Kidney (tissue), 14 donors: ENCODE measurements around the gene TSPAN11. TPM values are rescaled to one million over a fixed set of nuclear protein-coding genes. Genes with fewer than 3 reads are reported as not detected.

ENCODE experiments used
- DNase-seq, 5 donors: peaks; one replicate each; pipeline ENCODE4 v3.0.0-alpha.2; 2013 to 2020
- FAIRE-seq: peaks from 2 replicates; lab custom pipeline; 2012; peaks lifted over from hg19 to GRCh38; lab: Jason Lieb, UNC
- H3K27ac ChIP-seq, 2 donors: one replicate each; pipeline ENCODE4 v1.7.0; 2013; ENCODE audit warnings: low read depth in 2 of 2, low read length in 2 of 2, inconsistent platforms in 1 of 2
- H3K27me3 ChIP-seq: one replicate; pipeline ENCODE4 v1.7.1; 2013; ENCODE audit warnings: low read length, inconsistent platforms; ENCODE audit not compliant: control insufficient read depth, insufficient read depth
- H3K36me3 ChIP-seq, 3 donors: one replicate each; pipeline versions ENCODE4 v1.7.0 to v1.7.1; 2013; ENCODE audit warnings: low read length in 3 of 3, control low read depth in 1 of 3, inconsistent platforms in 1 of 3; ENCODE audit not compliant: insufficient read depth in 3 of 3, control insufficient read depth in 2 of 3
- H3K4me1 ChIP-seq, 3 donors: one replicate each; pipeline versions ENCODE4 v1.7.0 to v1.7.1; 2013; ENCODE audit warnings: low read length in 3 of 3, inconsistent platforms in 1 of 3, low read depth in 1 of 3; ENCODE audit not compliant: control insufficient read depth in 2 of 3, insufficient read depth in 2 of 3
- H3K4me3 ChIP-seq, 3 donors: one replicate each; pipeline versions ENCODE4 v1.7.0 to v1.8.1; 2013; ENCODE audit warnings: low read length in 3 of 3, control low read depth in 1 of 3, inconsistent platforms in 1 of 3
- H3K9ac ChIP-seq, 3 donors: one replicate each; pipeline versions ENCODE4 v1.7.0 to v1.7.1; 2013; ENCODE audit warnings: low read length in 3 of 3, control low read depth in 1 of 3, inconsistent platforms in 1 of 3
- H3K9me3 ChIP-seq, 3 donors: one replicate each; pipeline versions ENCODE4 v1.7.0 to v1.7.1; 2013; ENCODE audit warnings: low read length in 3 of 3, control low read depth in 1 of 3, inconsistent platforms in 1 of 3; ENCODE audit not compliant: control insufficient read depth in 2 of 3, insufficient read depth in 1 of 3
- intact Hi-C: fragments of 100-400 bp; cut with DNase I; formaldehyde crosslinking; loops from one replicate; pipeline ENCODE4 v1.11.1; 2022
- polyA plus RNA-seq: library from polyadenylated mRNA; stranded (reverse); fragments of 350-450 nt; fragmentation: Illumina TruSeq; extraction: RNeasy Lipid Tissue Mini Kit (QIAGEN cat#74804); gene quantifications from one replicate; pipeline ENCODE4 v1.2.3, GENCODE V29; 2014; ENCODE audit warnings: low read depth, low replicate concordance; ENCODE audit not compliant: insufficient read depth
- total RNA-seq: library from RNA; stranded (reverse); fragmentation: NEBNext Ultra II Directional; extraction: Animal tissue kit (Norgen Biotek cat#: 25700); gene quantifications from one replicate; pipeline ENCODE4 v1.2.1, GENCODE V29; 2021
- TF ChIP-seq, protein P1 (sequence below): IDR thresholded peaks from 3 replicates; pipeline ENCODE4 v1.5.1; 2012; ENCODE audit warnings: mild to moderate bottlenecking, moderate library complexity, borderline replicate concordance; ENCODE audit not compliant: insufficient read depth; ENCODE audit errors: extremely low read depth
- donor health status: control.
- donor health status: control.
- donor health status: control.
- donor health status: control.
- donor health status: control.
- donor health status: DM: yes; HTN: yes; CAD: no.
- donor health status: Normal renal cell carcinoma (clear cell type).

TSPAN11 gene
- total and polyA plus RNA-seq, 2 donors from 2014 or later, result 1.3 to 7.5 TPM

DNA sequence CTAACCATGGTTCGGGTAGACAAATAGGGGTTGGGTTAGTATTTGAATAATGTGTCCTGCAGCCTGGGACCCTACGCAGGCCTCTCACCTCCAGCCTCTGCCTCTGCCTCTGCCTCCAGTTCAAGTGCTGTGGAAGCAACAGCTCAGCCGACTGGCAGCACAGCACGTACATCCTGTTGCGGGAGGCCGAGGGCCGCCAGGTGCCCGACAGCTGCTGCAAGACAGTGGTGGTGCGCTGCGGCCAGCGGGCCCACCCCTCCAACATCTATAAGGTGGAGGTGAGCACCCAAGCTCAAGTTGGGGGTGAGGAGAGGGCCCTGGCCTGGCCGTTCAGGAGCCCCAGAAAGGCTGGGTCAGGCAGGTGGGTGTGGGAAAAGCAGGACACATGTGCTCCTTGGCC is 55.9 kb downstream of the TSPAN11 start:
- Histone ChIP-seq H3K4me3 (no peak overlapping the region), H3K4me1 (no peaks in the 10 kb centered on the region), H3K27ac (no peak overlapping the region), H3K9me3 (no peaks in the 10 kb centered on the region), H3K27me3 (no peaks in the 10 kb centered on the region), H3K36me3 (no peaks in the 10 kb centered on the region), H3K9ac (no peak overlapping the region)
- DNase-seq (no peak), FAIRE-seq (no peak)
- intact Hi-C loops, result loop anchor here (10.0 kb wide), 1 partner anchor 128 kb away; no protein-coding TSS in a partner anchor
- TF ChIP-seq, protein P1, sequence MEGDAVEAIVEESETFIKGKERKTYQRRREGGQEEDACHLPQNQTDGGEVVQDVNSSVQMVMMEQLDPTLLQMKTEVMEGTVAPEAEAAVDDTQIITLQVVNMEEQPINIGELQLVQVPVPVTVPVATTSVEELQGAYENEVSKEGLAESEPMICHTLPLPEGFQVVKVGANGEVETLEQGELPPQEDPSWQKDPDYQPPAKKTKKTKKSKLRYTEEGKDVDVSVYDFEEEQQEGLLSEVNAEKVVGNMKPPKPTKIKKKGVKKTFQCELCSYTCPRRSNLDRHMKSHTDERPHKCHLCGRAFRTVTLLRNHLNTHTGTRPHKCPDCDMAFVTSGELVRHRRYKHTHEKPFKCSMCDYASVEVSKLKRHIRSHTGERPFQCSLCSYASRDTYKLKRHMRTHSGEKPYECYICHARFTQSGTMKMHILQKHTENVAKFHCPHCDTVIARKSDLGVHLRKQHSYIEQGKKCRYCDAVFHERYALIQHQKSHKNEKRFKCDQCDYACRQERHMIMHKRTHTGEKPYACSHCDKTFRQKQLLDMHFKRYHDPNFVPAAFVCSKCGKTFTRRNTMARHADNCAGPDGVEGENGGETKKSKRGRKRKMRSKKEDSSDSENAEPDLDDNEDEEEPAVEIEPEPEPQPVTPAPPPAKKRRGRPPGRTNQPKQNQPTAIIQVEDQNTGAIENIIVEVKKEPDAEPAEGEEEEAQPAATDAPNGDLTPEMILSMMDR, result no peak

DNA sequence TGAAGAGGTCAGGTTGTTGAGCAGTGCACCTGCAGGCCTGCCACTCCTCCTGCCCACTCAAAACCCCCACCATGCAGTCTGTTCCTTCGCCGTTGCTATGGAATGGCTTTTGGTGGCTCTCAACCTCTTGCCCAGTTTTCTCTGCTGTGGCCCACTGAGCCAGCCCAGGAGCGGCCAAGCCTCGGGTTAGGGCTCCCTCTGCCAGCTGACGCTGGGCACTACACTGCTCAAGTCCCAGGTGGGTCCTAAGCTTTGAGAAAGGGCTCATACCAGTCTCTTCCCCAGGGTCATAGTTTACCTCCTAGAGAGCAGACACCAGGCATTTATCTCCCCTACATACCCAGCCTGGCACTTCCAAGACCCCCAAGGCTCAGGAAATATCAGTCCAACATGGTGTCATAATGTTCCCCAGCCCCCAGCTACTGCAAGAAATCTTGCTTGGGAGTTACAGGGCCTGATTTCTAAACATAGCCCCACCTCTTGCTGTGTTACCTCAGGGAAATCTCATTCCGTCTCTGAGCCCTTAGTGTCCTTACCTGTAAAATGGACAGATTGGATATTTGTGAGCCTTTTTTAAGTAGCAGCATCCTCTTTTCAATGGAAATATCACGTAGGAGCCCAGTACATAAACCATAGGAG is 59.4 kb downstream of the TSPAN11 start:
- FAIRE-seq, result no peak
- no peak overlapping the region for H3K4me3 ChIP-seq
- H3K4me1 ChIP-seq, result no peaks in the 10 kb centered on the region
- H3K27ac ChIP-seq, result no peak overlapping the region
- no peaks in the 10 kb centered on the region for H3K9me3 ChIP-seq
- no peak overlapping the region for H3K9ac ChIP-seq
- H3K36me3 ChIP-seq, result no peaks in the 10 kb centered on the region
- intact Hi-C loops, result loop anchor here (10.0 kb wide), 1 partner anchor 131 kb away; no protein-coding TSS in a partner anchor
- no peaks in the 10 kb centered on the region for H3K27me3 ChIP-seq
- TF ChIP-seq, protein P1, result peak; percentile 70
- peak in 4 of 5 donors; percentile 75 to 80 (median 79) for DNase-seq

DNA sequence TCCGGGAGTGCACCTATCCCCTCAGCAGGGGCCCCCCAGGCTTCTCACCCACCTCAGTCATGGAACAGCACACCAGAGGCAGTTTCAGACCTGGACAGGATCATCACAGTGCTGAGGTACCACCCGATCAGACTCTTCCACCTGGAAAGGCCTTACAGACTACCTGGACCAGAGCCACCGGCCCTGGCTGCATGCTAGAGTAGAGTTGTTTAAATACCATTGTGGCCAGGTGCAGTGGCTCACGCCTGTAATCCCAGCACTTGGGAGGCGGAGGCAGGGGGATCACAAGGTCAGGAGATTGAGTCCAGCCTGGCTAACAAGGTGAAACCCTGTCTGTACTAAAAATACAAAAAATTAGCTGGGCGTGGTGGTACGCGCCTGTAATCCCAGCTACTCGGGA is 61.5 kb downstream of the TSPAN11 start:
- no peak overlapping the region for H3K4me3 ChIP-seq
- H3K4me1 ChIP-seq, result no peaks in the 10 kb centered on the region
- no peaks in the 10 kb centered on the region for H3K27me3 ChIP-seq
- H3K27ac ChIP-seq, result no peak overlapping the region
- no peaks in the 10 kb centered on the region for H3K9me3 ChIP-seq
- intact Hi-C loops, result loop anchor here (10.0 kb wide), 1 partner anchor 133 kb away; no protein-coding TSS in a partner anchor
- no peak for DNase-seq
- H3K36me3 ChIP-seq, result no peaks in the 10 kb centered on the region
- no peak for FAIRE-seq
- H3K9ac ChIP-seq, result no peak overlapping the region
- TF ChIP-seq, protein P1, result no peak
